Putamen (tissue), 1 donor: Measurements from ENCODE around the gene TGM5.
"Not testable (repeated sequence)": the region's sequence is repeated elsewhere in the genome, so short reads cannot be mapped to it uniquely, and the experiment has no call there.

ENCODE experiments used
- DNase-seq: peaks from one replicate; pipeline ENCODE4 v3.0.0-alpha.2; 2016; ENCODE audit warnings: low spot score

Gene TGM5

DNA sequence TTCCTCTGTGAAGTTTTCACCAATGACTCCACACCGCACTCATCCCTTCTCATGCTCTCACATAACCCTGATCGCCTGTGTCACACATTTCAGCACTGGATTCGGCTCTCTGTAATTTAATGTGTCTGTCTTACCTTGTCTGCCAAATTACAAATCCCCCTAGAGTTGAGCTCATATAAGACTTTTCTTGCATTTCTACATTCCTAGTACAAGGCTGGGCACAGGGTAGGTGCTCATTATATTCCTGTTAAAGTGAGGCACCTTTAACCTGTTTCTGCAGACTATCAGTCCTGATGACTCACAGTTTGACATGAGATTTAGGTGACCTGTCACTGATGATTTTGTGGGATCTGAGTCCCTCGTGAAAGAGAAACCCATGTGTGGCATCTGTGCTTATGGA, 22.6 kb downstream of the TGM5 start:
- no peak for DNase-seq

DNA sequence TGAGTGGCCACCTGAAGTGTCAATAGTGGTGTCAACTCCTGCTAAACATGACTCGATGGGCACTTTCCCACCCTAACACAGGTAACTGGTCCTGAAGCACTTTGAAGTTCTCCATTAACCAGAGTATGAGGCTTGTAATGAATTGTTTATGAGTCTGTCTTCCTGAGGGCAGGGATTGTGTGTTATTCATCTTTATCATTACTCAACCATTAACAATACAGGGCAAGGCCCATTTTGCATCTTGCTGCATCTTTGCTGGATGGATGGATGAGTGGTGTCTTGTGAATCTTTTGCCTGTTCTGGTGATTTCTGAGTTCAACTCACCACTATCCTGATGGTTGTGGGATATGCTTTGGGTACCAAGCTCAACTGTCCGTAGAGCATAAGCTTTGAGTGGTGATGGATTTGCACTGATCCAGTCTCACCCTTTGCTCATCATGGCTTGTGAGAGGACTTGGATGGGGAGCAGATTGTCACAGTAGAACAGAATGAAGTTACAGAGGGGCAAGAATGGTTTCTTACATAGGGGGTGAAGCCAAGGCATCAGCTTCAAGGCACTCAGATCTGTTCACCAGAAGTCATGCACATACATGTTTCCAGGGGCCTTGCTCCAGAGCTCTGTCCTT, 23.6 kb downstream of the TGM5 start:
- no peak for DNase-seq

DNA sequence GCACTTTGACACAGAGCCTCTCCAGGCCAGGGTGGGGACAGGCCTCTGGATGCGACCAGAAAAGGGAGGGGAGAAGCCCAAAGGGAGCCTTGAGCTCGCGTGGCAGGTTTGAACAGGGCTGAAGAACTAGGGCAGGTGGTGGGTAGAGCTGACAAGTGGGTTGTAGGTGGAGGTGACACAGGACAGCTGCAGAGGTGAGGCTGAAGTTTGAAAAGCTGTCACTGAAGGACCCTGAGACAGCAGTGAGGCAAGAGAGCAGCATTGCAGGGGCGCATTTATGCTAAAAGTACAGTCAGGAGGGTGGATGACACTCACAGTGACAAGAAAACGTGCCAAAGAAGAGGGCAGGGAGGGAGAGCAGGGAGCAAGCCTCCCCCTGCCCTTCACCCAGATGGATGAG, 24.1 kb downstream of the TGM5 start:
- DNase-seq: no peak

DNA sequence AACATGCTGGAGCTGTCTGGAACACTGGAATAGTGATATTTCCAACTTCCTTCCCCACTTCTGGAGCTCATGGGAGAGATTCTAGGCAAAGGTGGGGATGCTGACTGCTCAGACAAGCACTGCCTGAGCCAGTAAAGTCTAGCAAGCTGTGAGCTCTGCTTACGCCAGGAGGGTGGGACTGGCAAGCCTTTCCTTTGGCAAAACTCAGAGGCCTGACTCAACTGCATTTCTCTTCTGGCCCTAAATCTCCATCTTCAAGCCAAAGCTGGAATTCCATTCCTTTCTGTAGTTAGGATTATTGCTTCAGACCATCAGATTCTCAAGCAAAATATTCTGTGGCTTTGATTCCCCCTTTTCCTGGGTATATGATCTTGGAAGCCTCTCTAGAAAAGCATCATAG, 25.6 kb downstream of the TGM5 start:
- peak; percentile 3 for DNase-seq

DNA sequence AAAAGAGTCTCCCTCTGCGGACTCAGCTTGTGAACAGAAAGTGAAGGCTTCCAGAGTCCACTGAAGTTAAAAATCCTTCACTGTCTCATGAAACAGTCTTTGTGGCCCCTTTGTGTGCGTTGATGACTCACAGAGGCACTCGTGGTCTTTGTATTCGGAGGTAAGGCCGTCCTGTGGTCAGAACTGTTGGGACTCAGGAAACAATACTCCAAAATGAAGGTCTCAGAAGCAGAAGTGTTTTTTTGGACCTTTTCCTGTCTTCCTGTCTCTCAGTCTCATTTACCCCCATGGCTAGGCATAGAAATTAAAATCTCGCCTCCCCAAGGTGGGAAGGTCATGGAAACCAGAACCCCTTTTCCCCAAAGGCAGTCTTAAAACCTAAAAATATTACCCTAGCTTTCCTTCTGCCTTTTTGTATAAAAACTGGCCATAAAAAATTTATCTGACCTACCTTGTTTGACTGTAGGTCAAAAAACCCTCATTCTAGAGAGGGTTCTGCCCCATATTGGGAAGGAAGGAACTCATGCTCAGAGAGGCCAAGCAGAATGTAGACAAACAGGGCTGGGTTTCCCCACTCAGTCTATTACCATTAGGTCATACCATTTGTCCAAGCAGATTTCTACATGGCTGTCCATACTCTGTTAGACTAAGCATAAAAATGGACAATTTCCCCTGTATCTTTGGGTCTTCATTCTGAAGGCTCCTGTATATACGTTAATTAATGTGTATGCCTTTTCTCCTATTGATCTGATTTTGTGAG, 26.8 kb downstream of the TGM5 start:
- no peak for DNase-seq

DNA sequence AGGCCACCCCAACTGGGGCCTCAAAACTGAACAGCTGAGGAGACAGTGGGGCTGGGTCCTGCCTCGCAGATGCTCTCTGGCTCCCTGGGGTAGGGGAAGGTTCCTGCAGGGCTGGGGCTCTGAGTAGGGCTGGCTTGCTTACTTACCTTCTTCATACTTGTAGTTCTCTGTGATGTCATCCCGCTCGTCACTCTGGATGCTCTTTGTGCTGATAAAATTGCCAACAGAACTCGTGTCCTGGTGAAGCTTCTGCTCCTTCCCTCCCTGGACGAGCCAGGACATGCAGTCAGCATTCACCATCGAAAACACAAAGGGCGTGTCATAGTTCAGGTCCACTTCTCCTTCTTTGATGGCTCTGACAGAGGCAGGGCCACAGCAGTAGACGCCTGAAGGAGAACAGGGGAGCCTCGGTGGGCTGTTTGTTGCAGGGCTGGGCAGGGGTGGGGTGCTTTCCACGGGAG, 28.0 kb downstream of the TGM5 start:
- DNase-seq: no peak

DNA sequence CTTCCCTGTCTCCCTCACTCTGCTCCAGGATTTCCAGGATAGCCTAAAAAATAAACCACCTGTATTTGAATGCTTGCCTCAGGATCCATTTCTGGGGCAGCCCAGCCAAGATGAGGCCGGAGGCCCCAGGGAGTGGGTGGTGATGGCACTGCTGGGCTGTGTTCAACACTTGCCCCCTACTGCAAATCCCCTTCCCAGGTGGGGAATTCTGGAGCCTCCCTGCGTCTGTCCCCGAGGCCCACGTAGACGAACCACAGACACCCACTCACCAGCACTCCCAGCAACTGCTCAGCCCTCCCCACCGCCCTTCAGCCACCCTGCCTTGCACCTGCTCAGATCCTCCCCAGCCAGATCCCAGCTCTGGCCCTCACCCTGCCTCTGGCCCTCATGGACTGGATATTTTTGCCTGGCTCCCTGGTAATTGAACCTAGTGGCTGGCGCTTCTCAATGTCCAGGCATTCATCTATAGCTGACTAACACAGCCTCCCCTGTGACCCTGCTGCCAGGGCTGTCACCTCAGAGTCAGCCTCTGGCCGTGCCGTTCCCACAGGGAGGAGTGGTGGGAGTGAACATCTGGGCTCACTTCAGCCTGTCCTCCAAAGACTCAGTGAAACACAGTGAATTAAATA, 28.8 kb downstream of the TGM5 start:
- no peak for DNase-seq

DNA sequence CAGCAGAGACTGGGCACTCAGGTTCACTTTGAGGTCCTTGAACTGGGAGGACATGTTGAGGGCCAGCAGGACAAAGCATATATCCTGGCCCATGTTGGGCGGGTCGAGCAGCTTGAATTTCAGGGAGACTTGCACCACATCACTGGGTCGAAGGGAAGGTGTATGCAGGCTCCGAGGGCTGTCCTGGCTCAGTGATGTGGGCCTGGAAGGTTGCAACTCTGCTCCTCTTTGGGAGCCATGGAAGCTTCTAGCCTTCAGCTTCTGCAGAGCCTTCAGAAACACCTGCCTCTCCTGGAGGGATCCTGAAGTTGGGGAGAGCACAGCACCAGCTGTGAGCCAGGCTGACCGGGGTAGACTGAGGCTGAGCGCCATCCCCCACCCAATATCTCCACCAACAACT, 31.2 kb downstream of the TGM5 start:
- DNase-seq: no peak

DNA sequence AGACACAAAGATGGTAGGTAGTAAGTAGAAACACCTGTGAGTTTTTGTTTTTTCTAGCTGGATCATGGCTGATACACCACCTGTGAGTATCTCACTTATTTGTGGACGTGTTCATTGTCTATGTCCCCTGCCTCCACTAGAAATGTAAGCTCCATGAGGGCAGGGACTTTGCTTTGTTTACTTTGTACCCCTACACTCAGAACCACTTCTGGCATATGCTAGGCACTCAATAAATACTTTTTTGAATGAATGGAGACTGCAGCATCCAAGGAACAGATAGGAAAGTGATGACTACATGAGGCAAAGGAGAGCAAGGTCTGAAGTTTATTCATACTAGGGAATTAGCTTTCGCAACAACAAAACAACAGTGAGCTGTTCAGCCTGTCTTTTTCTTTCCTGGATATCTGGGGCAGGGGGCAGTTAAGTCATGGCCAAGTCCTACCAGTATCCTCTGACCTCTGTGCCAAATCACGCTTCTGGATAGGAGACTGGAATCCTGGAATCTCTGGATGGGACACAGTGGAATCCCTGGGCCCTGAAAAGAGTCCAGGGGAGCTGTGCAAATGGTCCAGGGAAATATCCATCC, 34.3 kb downstream of the TGM5 start:
- no peak for DNase-seq

DNA sequence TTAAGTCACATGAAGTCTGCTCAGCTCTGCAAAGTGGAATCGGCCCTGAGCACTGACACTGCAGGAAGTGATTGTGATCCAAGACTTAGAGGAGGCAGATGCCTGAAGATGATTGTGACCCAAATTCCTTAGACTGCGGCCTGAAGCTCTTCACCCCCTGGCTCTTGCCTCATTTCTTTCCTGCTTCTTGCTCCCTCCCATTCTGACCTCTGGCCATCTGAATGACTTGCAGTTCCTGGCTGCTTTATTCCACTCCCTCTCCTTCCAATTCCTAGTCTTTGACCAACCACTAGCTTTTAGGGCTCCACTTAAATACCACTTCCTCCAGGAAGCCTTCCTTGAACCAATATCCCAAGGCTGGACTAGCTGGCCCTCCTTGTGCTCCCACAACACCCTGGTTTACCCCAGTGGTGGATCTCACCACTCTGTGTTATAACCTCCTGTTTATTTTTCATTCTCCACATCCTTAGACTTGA, 36.0 kb downstream of the TGM5 start:
- no peak for DNase-seq

DNA sequence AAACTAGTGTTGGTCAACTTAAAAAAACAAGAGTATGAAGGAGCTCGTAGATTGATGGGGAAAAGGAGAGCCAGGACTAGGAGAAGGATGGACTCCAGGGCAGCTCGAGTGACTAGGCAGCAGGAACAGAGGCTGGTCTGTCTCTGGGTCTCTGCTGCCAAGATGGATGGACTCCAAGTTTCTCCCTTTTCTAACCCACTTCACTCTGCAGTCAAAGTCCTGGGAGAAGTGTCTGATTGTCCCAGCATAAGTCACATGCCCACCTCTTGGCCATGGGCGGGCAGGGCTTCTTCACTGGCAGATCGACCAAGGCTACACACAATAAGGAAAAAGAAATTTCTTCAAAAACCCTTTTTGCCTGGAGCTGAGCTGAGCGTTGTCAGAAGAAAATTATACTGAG, 36.8 kb downstream of the TGM5 start:
- DNase-seq: peak; percentile 40

DNA sequence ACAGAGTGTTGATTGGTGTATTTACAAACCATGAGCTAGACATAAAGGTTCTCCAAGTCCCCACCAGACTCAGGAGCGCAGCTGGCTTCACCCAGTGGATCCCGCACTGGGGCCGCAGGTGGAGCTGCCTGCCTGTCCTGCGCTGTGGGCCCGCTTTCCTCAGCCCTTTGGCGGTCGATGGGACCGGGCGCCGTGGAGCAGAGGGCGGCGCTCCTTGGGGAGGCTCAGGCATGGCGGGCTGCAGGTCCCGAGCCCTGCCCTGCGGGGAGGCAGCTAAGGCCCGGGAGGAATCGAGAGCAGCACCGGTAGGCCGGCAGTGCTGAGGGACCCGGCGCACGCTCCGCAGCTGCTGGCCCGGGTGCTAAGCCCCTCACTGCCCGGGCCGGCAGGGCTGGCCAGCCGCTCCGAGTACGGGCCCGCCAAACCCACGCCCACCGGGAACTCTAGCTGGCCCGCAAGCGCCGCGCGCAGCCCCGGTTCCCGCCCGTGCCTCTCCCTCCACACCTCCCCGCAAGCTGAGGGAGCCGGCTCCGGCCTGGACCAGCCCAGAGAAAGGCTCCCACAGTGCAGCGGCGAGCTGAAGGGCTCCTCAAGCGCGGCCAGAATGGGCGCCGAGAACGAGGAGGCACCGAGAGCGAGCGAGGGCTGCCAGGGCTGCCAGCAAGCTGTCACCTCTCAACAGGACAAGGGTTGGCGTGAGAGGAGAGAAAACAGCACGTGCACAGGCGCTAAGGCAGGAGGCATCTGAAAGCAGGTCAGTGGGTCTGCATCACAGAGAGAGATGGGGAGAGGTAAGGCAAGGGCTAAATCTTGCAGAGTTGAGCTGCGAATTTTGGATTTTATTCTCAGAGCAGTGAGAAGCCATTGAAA, 40.1 kb downstream of the TGM5 start:
- no peak for DNase-seq

DNA sequence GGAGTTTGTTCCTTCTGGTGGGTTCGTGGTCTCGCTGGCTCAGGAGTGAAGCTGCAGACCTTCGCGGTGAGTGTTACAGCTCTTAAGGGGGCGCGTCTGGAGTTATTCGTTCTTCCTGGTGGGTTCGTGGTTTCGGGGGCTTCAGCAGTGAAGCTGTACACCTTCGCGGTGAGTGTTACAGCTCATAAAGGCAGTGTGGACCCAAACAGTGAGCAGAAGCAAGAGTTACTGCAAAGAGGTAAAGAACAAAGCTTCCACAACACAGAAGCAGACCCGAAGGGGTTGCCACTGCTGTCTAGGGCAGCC, 40.8 kb downstream of the TGM5 start:
- DNase-seq: not testable (repeated sequence)

DNA sequence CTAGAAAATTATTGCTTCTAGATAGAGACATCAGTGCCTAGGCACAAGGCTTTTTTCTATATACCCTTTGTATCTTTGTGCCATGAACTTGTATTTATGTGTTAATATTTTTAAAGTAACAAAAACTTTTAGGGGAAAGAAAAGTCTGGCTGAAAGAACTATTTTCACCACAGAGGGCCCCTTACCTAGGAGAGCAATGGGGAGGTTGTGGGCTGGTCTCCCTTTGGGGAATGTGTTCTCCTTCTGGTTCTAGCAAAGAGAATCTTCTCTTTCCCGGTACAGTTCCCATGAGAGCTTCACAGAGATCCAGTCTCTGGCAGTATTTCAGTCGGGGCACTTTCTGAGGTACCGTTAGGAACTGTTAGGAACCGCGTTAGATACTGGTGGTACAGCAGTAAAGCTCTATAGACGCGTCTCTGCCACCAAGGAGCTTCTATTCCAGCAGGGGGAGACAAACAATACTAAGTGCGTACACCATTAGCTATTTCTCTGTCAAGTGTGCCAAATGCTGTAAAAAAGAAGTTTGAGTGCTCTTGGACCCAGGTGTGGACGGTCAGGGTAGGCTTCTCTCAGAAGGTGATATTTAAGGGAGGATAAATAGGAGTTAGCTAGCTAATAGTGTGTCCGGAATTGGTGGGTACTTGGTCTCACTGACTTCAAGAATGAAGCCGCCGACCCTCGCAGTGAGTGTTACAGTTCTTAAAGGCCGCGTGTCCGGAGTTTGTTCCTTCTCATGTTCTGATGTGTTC, 41.4 kb downstream of the TGM5 start:
- DNase-seq: peak; percentile 19

DNA sequence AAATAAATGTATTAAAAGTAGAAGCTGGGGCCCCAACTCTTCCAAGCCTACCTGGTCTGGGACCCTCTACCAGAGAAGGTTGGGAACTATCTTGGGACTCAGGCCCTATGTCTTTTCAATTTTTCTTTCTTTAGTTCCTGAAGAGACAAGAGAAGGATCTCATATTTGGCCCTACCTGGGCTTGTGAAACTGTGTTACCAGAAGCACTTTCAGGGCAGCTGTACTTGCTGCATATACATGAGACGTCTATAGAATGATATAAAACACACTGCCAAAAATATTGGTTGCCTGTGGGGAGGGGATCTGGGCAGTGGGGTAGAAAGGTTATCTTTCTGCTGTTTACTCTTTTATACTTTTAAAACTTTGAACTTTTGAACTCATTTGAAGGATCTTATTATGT, 45.3 kb downstream of the TGM5 start:
- no peak for DNase-seq

DNA sequence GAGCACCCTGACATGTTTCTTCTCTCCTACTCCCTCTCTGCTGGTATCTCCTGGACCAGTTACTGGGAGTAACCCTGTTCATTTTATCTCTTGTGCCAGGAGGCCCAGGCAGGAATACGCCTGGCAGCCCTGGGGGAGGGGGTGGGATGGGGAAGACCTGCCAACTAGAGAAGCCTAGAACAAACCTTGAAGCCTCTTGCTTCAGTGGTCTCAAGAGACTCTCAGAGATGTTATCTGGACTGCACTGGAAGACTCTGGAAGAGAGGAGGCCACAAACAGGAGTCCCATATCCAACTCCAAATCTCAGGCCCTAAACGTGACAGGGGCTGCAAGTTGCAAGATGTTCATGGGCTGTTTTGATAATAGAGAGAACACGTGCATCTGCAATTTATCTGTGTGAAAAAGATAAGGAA, 45.7 kb downstream of the TGM5 start, which contains the start of gene EPB42:
TSS of gene EPB42 (minus strand) at position 28 of the 413 bp plus-strand sequence. CDS start 193 bp downstream, outside the sequence.
- DNase-seq: no peak

DNA sequence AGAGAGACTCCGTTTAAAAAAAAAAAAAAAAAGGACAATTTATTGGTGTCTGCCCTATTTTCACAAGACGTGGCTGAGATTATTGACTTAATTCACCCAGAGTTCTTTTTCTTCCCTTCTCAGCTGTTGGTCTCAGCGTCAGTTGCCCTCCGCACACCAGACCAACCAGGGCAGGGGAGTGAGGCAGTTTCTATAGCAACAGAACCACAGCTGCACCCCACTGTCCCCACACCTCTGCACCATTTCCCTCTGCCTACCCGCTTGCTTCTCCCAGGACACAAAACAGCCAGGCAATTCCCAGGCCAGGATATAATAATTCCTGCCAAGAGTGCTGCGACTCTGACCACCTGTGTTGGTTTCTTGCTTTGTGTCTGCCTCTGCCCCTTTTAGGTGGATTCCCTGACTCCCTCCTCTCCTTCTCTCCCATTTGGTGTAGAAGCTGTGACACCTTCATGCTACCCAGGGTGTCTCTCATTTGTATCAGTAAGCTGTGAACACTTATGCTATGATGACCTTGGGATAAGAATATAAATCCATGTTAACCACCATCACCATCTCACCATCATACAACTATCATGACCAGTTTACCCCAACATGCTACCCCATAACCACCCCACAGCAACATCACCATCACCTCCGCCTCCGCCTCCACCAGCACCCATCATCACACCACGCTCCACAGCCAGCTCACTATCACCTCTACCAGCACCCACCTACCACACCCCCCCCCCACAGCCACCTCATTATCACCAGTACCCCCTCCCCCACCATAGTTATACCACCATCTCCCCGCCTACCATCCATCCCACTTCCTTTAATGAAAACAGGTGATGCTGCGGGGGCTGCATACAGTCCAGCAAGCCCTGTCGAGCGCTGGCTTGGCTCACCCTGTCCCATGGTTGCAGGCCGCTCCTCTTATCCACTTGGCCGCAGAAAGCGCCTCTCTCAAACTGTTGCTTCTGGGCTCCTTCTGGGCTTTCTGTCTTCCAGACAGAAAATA, 46.5 kb downstream of the TGM5 start:
- DNase-seq: no peak

DNA sequence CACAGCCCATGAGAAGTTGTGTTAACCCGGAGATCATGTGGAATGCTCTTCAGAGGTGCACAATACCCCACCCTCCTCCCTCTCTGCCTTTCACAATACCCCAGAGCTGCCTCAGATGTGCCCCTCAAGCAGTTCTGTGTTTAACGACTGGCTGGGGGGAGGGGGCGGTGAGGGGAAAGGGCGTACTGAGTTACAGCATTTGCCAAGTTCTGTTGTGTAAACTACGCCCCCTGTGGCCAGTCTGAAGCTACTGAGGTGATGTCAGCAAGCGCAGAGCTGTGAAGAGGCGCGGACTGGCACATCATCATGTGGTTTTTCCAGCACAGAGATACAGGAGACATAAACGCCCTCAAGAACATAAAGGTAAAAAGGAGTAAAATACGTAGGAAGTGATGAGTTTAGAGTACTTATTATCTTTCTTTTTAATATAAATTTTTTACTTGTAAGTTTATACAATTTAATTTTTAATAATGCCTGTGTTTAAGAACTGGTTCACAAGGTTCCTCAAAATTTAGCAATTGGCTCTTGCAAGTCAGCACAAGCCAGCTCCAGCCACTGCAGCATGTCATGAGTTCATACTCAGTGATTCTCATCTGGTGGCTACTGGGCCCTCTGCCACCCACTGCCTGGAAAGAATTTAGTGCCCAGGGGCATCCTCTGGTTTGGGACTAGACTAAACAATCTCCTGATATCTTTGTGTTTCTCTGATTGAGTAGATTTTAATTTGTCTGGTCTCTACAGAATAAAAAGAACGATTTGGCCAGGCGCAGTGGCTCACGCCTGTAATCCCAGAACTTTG, 47.6 kb downstream of the TGM5 start:
- DNase-seq: no peak

DNA sequence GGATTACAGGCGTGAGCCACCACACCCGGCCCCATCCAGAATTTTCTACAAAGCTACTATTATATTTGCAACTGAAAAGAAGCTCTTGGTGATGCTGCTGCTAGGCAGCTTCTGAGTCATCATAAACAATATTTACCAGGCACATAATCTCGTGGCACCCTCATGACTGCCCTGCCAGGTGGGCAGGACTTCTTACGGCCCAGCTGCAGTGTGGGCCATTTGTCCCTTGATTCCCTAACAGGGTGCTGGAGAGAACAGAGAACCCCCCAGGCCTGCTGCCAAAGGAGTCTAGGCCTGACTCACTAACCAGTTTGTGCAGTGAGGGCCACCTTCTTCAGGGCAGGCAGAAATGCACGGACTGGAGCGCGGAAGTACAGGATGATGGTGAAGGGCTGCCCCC, 50.8 kb downstream of the TGM5 start:
- DNase-seq: no peak
